Stimulated activated CD4-positive, alpha-beta T cell treated with anti-CD3 and anti-CD28 coated beads, TNF-alpha, amount 100 ng/mL, for 24 hours (primary cell): Measurements from ENCODE around the gene ZNF469.

ENCODE experiments used
- DNase-seq, 3 experiments: peaks; one replicate each; pipeline ENCODE4 v3.0.0-alpha.2; 2020; ENCODE audit warnings: low read depth in 3 of 3

The ZNF469 gene

DNA sequence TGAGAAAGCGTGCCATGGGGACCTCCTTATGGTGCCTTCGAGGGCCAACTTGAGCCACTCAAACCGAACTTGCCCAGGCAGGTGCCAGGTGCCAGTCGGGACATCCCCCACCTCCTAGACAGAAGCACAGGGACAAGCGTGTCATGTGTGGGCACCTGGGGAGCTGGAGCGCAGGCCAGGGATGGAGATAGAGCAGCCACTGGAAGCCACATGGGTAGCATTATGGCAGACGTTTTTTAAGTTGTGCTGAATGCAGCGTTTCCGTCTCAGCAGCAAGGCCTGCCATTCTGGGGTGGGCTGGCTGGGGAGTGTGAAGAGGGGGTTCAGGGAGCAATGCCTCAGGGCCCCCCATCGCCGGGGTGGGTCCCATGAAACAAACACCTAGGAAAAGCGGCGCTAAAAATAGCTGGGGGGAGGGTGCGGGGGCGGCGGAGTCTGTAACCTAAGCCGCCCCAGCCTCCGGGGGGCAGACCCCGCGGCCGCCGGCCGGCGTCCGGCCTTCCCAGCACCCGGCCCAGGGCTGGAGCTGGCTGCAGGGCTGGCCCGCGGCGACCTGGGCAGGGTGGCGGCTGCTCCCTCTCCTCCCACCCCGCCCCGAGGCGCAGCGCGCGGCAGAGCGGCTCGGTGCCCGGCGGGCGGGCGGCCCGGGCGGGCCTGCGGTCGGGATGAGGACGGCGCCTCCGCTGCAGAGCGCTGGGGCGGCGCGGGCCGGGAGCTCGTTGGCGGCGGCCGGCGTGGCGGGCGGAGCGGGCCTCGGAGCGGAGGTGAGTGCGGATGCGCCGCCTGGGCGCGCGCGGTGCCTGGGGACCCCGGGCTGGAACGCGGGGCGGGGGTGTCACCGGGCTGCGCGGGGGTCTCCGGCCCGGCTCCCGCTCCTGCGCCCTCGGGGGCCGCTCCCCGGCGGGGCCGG is at the start of gene ZNF469:
Gene ZNF469 (plus strand): TSS at position 469 of the 910 bp plus-strand sequence. CDS start 44,512 bp downstream, outside the sequence.
- DNase-seq, result no peak

GRCh38 chr16:88333848-88334777 is 48.6 kb upstream of the ZNF469 start:
- no peak for DNase-seq

- no peak for DNase-seq
These were observed 47.7 kb upstream of the ZNF469 start for GRCh38 chr16:88334778-88335720.

DNA sequence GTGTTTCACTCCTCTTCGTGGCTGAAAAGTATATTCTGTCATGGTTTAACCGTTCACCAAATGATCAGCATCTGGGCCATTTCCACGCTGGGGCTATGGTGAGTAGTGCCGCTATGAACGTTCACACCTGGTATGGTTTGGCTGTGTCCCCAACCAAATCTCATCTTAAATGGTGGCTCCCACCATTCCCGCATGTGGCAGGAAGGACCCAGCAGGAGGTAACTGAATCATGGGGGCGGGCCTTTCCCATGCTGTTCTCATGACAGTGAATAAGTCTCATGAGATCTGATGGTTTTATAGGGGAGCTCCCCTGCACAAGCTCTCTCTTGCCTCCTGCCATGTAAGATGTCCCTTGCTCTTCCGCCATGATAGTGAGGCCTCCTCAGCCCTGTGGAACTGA is 45.7 kb upstream of the ZNF469 start:
- DNase-seq, result no peak

- DNase-seq, result no peak
These were observed 45.2 kb upstream of the ZNF469 start for GRCh38 chr16:88337538-88337937.

DNA sequence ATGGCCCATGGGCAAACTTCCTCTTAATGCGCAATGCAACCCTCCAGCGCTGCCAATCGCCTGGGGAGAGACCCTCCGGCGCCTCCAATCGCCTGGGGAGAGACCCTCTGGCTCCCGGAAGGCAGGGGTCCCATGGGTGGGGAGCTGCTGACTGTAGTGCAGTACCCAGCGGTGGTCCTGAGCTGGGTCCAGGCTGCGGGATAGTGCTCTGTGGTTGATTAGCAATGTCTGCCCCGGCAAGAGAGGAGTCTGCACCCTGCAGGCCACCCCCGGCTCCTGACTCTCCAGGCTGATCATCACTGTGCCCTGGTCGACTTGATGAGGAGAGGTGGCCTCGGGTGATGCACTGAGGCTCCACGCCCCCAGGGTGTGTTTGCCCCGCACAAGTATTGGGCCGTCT is 44.6 kb upstream of the ZNF469 start:
- no peak for DNase-seq

GRCh38 chr16:88338896-88339295 is 43.9 kb upstream of the ZNF469 start:
- DNase-seq, result no peak

DNA sequence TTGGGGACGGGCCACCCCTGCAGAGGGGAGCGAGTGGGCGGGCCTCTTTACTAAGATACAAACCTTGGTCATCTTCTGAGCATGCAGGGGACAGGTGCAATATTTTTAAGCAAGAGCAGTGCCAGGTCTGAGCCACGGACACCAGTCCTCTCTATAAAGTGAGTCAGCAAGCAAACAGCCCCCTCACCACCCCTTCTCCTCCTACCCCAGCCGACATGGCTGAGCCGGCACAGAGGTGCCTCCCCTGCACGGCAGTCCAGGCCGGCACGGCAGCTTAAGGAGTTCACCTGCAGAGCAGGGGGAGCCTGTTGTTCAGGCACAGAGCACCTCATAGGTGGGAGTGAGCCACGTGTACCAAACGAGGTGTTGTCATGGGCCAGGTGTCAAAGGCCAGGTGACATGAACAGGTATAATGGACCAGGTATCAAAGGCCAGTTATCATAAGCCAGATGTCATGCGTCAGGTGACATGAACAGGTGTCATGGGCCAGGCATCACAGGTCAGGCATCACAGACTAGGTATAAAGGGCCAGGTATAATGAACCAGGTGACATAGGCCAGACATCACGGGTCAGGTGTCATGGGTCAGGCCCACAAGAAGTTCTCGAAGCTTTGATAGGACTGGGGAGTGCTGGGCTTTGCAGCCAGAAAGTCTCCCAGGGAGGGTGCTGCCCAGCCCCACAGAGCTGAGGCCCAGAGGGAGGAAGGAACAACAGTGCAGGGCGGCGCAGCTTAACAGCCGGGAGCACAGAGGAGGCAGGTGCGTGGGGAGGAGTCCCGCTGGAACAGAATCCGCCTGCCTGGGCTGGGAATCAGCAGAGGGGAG is 42.6 kb upstream of the ZNF469 start:
- no peak for DNase-seq

DNA sequence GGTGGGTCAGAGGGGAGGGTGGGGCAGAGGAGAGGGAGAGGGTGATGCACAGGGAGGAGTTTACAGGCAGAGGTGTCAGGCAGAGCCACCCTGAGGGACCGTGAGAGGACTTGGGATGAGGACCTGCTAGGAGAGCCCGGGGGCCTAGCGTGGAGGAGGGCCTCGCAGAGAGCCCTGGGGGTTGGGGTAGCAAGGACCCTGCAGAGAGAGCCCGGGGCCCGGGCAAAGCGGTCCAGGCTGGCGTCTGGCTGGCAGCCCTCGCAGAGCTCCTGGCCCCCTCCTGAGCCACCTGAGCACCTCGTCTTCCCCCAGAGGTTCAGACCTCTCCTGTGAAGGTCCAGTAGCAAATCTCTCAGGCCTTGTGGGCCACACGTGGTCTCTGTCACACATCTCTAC is 42.0 kb upstream of the ZNF469 start:
- no peak for DNase-seq

DNA sequence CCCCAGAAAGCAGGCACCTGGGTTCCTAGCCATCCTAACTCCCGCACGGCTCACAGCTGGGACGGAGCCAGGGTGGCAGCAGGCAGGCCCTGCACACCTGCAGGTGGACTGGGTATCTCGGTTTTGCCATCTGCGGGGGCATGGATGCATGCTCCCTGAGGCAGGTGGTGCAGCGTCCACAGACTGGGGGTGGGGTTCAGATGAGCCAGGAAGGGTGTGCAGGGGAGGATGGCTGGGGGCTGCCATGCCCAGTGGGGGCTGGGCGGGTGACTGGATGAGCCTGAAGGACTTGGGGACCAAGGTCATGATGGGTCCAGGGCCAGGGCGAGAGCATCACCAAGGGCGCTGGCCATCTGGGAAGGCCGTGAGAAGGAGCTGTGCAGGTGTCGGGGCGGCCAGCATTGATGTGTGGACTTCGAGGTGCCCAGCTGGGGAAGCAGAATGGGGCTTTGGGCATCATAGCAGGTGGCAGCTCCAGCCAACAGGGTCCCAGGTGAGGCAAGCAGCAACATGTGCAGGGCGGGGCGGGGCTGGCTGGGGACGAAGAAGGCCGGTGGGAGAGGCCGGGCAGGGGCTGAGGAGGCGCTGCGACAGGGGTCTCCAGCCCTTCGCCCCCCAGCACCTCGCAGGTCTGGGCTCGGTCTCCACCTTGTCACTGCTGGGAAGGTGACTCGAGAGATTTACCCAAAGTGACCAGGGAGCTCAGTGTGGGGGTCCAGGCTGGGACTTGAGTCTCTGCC is 41.0 kb upstream of the ZNF469 start:
- no peak for DNase-seq

DNA sequence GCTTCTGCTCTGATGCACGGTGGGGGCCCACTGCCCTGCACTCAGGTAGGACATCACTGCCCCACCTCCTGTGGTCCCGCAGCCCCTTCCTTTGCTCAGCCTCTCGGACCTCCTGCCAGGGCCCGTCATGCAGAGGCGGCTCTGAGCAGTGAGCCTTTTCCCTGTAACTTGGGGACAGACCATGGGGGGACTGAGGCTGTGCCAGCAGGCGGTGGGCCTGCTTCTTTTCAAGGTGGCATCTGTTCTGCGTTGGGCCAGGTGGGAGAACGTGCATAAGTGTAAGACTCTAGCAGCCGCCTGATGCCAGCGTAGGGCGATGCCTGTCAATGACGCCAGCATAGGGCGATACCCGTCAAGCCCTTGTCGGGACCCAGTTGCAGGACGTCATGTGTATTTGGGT is 40.3 kb upstream of the ZNF469 start:
- DNase-seq, result no peak

DNA sequence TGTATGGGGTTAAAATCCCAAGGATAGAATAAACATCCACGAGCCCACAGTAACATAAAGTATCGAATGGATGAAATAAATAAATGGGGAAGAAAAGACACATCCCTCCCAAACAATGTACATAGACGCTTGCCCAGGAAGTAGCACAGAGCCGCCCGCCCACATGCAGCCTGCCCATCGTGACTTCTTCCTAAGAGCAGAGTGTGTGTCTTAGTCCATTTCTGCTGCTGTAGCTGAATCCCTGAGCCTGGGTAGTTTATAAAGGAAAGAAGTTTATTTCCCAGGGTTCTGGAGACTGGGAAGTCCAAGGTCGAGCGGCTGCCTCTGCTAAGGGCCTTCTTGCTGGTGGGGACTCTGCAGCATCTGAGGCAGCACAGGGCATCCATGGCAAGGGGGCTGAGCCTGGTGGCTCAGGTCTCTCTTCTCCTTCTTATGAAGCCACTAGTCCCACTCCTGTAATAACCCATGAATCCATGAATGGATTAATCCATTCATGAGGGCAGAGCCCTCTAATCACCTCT is 39.4 kb upstream of the ZNF469 start:
- no peak for DNase-seq

- DNase-seq, result no peak
These were observed 38.2 kb upstream of the ZNF469 start for GRCh38 chr16:88344411-88345030.

DNA sequence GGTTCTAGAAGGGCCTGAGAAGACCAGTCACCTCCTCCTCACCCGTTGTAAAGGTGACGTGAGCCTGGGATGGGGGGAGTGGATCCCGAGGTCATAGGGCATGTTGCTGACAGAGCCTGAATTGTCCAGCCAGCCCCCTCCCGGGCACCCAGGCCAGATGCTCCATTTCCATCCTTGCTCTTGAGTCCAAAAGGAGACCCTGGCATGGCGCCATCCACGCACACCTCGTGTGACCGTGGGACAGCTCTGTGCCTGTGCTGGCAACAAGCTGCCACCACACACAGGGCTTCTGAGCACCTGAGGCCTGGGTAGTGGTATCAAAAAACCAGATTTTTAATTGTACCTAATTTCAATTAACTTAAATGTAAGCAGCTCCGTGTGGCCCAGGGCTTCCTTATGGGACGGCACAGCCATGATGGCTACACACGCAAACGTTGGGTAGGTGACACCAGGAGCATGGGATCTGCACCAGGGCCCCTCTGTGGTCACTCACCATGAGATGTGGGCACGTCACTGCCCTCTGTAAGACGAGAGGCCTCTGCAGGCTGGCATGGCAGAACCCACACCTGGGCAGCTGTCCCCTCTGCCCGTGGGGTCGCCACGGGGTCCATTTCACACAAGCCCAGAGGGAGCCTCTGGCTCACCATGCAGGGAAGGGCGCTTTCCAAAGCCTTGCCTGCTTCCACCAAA is 37.6 kb upstream of the ZNF469 start:
- DNase-seq, result no peak

DNA sequence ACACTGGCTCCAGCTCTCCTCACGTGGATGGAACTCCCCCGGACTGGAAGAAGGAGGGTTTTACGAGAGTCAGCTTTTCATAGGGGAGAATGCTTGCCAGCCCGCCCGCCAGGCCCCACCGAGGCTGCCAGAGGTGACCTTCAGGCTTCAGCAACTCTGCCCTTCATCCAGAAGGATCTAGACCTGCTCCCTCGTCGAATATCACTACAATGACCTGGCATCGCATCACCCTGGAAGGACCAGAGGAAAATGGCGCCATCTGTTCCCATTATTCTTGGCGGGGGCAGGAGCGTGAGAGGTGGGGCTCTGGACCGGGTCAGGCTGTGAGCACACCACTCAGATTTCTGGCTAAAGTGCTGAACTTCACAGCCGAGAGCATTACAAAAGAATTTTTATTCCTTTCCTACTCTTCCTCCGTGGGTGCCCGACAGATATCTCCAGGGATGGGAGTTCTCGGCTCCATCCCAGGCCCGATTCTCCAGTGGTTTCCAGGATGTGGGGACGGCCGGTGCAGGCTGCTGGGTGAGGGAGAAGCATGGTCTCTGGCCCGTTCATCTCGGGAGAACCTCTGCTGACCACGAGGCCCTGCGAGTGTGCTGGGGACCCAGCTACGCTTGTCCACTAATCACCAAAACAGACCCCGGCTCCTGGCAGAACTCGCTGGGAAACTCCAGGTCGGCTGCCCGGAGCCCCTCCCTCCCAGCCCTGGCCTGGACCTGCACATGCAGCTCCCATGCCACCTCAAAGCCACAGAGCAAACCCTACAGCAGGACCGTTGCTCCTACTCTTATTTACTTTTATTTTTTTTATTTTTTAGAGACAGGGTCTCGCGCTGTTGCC is 36.8 kb upstream of the ZNF469 start:
- no peak for DNase-seq

DNA sequence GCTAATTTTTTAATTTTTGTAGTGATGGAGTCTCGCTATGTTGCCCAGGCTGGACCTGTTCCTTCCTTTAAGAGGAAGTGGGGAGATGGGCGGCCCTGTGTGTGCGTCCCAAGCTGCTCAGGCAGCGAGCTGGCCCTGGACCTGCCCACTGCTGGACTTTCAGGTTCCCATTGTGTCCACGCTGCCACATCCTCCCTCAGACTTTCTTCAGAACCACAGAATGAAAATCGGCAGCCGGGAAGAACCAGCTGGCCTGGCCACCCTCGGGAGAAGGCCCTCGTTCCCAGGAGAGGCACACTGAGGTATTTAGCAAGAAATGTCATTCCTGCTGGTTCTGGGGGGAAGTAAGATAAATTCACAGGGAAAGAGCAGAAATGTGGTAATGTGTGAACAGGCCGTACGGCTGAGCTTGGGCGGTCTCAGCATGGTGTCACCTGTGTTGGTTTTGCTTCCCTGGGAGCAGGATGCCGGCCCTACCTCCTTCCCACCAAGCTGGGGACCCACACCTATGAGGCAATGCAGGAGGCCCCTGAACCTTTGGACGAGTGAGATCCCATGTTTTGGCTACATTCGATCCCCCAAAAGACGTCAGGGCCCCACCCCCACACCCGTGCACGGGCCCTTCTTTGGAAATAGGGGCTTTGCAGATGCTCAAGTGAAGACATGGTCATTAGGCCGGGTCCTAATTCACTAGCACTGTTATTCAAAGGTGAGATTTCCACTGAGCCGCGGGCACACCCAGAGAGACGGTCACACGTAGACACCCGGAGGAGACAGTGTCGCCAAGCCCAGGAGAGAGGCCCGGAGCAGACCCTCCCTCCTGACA is 35.9 kb upstream of the ZNF469 start:
- no peak for DNase-seq
